GM12874 (cell line): ENCODE results near the gene WWC2.

Experiments
- TF ChIP-seq, protein P1 (sequence below): IDR thresholded peaks from 2 replicates; pipeline ENCODE4 v1.5.1; 2011; ENCODE audit warnings: low read depth, mild to moderate bottlenecking, control low read depth, low read length, moderate library complexity; ENCODE audit not compliant: insufficient read depth

WWC2 gene

DNA sequence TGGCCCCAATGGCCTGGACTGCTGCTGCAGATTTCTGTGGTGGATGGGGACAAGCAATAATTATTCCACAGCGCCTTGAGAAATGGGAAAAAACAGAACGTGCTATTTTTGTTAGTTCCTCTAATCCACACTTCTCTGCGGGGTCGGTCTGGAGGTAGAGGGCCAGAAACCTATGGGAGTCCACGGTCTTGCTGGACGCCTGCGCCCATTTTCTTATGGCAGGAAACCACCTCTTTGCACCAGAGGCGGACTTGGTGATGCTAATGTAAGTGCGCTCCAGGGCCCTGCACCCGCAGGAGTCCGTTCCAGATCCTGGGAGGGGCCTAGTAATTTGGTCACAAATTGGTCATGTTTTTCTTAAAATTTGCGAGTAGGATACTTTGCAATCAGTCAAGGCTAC is 249.1 kb downstream of the WWC2 start:
- TF ChIP-seq, protein P1, sequence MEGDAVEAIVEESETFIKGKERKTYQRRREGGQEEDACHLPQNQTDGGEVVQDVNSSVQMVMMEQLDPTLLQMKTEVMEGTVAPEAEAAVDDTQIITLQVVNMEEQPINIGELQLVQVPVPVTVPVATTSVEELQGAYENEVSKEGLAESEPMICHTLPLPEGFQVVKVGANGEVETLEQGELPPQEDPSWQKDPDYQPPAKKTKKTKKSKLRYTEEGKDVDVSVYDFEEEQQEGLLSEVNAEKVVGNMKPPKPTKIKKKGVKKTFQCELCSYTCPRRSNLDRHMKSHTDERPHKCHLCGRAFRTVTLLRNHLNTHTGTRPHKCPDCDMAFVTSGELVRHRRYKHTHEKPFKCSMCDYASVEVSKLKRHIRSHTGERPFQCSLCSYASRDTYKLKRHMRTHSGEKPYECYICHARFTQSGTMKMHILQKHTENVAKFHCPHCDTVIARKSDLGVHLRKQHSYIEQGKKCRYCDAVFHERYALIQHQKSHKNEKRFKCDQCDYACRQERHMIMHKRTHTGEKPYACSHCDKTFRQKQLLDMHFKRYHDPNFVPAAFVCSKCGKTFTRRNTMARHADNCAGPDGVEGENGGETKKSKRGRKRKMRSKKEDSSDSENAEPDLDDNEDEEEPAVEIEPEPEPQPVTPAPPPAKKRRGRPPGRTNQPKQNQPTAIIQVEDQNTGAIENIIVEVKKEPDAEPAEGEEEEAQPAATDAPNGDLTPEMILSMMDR, result no peak

DNA sequence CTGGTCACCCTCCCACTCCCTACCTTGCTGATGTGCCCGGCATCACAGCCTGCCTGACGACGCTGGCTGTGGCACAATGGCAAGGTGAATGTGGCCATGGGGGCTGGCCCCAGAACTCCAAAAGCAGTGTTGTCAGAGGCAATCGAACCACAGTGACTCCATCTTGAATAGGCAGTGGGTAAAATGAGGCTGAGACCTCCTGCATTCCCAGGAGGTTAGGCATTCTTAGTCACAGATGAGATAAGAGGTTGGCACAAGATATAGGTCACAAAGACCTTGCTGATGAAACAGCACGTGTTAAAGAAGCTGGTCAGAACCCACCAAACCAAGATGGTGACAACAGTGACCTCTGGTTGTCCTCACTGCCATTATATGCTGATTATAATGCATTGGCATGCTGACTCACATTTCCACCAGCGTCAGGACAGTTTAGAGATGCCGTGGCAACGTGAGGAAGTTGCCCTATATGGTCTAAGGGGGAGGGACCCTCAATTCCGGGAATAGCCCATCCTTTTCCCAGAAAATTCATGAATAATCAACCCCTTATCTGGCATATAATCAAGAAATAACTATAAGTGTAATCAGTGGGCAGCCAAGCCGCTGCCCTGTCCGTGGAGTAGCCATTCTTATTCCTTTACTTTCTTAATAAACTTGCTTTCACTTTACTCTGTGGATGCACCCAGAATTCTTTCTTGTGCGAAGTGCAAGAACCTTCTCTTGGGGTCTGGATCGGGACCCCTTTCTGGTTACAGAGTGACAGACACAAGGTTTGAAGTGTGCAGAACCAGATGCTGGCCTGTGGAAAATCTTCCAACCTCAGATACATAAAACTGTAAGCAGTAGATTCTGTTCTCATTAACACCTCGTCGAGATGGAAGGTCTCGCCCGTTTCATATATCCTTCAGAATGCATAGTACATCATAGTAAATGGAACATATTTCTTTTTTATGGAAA is 249.9 kb downstream of the WWC2 start:
- TF ChIP-seq, protein P1, result no peak

DNA sequence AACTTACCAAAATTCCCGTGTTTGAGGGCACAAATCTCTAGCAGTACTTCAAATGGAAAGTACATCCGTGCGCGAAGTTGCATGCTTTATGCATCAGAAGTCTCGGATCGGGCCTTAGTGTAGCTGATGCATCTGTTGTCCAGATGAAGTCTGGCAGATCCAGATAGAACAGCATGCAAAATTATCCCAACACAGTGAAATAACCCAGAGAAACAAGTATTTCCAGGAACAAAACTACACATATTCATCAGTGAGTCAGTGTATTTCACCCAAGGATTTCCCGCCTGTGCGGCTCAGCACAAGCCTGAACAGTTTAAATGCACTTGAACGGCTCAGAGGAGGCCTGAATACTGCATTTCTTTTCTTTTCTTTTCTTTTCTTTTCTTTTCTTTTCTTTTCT is 250.6 kb downstream of the WWC2 start:
- TF ChIP-seq, protein P1, result no peak

DNA sequence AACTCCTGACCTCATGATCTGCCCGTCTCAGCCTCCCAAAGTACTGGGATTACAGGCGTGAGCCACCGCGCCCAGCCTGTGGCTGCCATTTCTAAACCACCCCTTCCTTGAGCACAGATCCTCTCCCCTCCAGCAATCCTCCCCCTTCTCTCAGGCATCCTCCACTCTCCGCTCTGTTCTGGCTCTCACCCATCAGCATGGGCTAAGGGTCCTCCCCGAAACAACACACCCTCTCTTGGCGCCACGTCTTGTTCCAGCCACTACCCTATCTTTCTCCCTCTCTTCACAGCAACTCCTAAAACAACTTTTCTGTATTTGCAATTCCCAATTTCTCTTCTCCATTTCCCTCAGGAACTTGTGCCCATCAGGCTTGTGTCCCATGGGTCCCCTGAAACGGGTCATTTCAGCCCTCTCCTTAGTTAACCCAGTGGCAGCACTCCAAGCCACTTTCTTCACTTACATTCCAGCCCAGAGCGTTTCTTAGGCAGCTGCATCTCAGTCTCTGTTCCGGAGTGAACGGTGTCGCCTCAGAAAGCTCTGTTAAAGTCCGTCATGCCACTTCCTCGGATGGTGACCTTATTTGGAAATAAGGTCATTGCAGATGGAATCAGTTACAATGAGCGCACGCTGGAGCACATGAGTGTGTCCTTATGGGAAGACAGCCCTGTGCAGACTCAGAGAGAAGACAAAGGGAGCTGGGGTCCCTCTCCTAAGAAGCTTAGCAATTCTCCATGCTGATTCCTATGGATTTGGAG is 251.4 kb downstream of the WWC2 start:
- TF ChIP-seq, protein P1, result no peak

DNA sequence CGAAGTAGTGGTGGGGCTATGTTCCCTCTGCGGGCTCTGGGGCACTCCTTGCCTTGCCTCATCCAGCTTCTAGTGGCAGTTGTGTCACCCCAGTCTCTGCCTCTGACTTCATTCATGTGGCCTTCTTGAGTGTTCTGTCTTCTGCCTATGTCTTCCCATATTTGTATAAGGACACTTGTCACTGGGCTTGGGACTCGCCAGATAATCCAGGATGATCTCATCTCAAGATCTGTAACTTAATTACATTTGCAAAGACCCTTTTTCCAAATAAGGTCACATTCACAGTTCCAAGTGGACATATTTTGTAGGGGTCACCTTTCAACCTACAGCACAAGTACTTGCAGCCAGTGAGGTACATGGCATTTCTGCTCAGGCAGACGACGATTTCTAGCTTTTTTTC is 253.5 kb downstream of the WWC2 start:
- TF ChIP-seq, protein P1, result no peak

DNA sequence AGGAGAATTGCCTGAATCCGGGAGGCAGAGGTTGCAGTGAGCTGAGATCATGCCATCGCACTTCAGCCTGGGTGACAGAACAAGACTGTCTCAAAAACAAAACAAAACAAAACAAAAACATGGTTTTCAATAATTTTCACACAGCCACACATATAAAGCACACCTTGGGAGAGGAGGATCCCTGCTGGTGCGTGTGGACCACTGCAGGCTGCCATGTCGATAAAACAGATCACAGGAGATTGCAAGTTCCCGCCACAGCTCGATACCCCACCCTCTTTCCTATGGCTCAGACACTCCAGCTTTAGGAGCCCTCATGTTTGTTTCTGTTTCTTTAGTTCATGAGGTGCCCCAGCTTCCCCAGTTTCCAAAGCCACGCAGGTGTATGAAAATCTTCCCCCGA is 254.5 kb downstream of the WWC2 start:
- TF ChIP-seq, protein P1, result no peak

DNA sequence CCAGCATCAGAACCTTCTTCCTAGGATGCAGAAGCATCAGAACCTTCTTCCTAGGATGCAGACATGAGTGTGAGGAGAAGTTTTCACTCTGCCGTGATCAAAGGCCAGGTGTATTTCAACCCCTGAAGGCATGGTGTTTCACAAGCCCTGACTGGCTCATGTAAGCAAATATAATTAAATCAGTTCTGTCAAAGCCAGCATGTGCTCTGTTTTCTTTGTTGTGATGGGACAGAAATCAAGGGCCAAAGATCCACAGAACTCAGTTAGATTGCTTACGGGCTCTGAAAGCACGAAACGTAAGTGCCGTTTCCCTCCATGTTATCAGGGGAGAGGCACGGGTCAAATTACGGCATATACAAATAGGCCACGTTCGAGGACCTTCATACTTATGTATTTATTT is 255.2 kb downstream of the WWC2 start:
- TF ChIP-seq, protein P1, result no peak
